Neural cell (in vitro differentiated cells): ENCODE measurements around the gene FHAD1.

Source experiments
- EP300 ChIP-seq: fragments of 450-650 bp; conservative IDR thresholded peaks from 2 replicates; pipeline ENCODE4 v1.6.1; 2014; ENCODE audit warnings: antibody characterized with exemption, mild to moderate bottlenecking, moderate library complexity; ENCODE audit not compliant: poor library complexity, severe bottlenecking
- MXI1 ChIP-seq: fragments of 450-650 bp; conservative IDR thresholded peaks from 2 replicates; pipeline ENCODE4 v1.6.1; 2014; ENCODE audit warnings: antibody characterized with exemption, mild to moderate bottlenecking; ENCODE audit not compliant: poor library complexity, severe bottlenecking
- POLR2AphosphoS5 ChIP-seq: IDR thresholded peaks from 2 replicates; pipeline ENCODE4 v1.6.1; 2012
- RAD21 ChIP-seq: fragments of 450-650 bp; conservative IDR thresholded peaks from 2 replicates; pipeline ENCODE4 v1.6.1; 2014; ENCODE audit warnings: antibody characterized with exemption, mild to moderate bottlenecking, moderate library complexity
- SMC3 ChIP-seq: fragments of 450-650 bp; conservative IDR thresholded peaks from 2 replicates; pipeline ENCODE4 v1.6.1; 2014; ENCODE audit warnings: antibody characterized with exemption, mild to moderate bottlenecking, moderate library complexity; ENCODE audit not compliant: poor library complexity
- TAF1 ChIP-seq: IDR thresholded peaks from 2 replicates; pipeline ENCODE4 v1.6.1; 2012; ENCODE audit warnings: low read depth
- TF ChIP-seq, protein P1 (sequence below): fragments of 450-650 bp; IDR thresholded peaks from 2 replicates; pipeline ENCODE4 v1.5.1; 2014; ENCODE audit warnings: antibody characterized with exemption, mild to moderate bottlenecking, moderate library complexity; ENCODE audit not compliant: poor library complexity, severe bottlenecking
- TF ChIP-seq, protein P2 (sequence below): IDR thresholded peaks from 2 replicates; pipeline ENCODE4 v1.6.1; 2012; ENCODE audit warnings: borderline replicate concordance

DNA sequence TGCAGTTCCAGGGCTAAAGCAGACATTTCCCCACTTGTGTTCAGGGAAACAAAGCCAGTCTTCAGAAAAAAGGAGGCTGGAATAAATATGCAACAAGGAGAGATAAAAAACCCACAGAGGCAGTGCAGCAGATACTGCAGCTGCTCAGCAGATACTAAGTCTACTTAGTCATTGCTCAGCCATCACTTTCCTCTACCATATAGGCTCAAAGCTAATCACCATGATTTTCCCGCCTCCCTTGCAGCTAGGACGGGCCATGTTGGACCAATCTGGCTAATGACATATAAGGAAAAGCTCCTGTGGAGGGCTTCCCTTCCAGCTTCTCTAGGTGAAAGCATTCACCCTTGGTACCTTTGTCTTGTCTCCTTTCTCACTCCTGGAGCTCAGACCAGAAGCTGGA is 152.7 kb downstream of the FHAD1 start:
- TF ChIP-seq POLR2AphosphoS5 (no peak), EP300 (no peak), MXI1 (no peak), SMC3 (no peak), TAF1 (no peak), RAD21 (no peak)
- TF ChIP-seq, protein P1, sequence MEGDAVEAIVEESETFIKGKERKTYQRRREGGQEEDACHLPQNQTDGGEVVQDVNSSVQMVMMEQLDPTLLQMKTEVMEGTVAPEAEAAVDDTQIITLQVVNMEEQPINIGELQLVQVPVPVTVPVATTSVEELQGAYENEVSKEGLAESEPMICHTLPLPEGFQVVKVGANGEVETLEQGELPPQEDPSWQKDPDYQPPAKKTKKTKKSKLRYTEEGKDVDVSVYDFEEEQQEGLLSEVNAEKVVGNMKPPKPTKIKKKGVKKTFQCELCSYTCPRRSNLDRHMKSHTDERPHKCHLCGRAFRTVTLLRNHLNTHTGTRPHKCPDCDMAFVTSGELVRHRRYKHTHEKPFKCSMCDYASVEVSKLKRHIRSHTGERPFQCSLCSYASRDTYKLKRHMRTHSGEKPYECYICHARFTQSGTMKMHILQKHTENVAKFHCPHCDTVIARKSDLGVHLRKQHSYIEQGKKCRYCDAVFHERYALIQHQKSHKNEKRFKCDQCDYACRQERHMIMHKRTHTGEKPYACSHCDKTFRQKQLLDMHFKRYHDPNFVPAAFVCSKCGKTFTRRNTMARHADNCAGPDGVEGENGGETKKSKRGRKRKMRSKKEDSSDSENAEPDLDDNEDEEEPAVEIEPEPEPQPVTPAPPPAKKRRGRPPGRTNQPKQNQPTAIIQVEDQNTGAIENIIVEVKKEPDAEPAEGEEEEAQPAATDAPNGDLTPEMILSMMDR, result no peak
- TF ChIP-seq, protein P2, sequence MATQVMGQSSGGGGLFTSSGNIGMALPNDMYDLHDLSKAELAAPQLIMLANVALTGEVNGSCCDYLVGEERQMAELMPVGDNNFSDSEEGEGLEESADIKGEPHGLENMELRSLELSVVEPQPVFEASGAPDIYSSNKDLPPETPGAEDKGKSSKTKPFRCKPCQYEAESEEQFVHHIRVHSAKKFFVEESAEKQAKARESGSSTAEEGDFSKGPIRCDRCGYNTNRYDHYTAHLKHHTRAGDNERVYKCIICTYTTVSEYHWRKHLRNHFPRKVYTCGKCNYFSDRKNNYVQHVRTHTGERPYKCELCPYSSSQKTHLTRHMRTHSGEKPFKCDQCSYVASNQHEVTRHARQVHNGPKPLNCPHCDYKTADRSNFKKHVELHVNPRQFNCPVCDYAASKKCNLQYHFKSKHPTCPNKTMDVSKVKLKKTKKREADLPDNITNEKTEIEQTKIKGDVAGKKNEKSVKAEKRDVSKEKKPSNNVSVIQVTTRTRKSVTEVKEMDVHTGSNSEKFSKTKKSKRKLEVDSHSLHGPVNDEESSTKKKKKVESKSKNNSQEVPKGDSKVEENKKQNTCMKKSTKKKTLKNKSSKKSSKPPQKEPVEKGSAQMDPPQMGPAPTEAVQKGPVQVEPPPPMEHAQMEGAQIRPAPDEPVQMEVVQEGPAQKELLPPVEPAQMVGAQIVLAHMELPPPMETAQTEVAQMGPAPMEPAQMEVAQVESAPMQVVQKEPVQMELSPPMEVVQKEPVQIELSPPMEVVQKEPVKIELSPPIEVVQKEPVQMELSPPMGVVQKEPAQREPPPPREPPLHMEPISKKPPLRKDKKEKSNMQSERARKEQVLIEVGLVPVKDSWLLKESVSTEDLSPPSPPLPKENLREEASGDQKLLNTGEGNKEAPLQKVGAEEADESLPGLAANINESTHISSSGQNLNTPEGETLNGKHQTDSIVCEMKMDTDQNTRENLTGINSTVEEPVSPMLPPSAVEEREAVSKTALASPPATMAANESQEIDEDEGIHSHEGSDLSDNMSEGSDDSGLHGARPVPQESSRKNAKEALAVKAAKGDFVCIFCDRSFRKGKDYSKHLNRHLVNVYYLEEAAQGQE, result no peak
